GM21423 (cell line): ENCODE results near the gene FOXK2.

ENCODE experiments used
- ATAC-seq: cut with Tn5 transposase; IDR thresholded peaks from one replicate; pipeline ENCODE4 v1.9.1; 2021; ENCODE audit warnings: mild to moderate bottlenecking, moderate library complexity; ENCODE audit not compliant: unreplicated experiment

FOXK2 gene

GRCh38 chr17:82518826-82519810 is at the start of gene FOXK2:
TSS of gene FOXK2 (plus strand) at chr17:82519732. CDS start at chr17:82519889, 157 bp downstream.
- ATAC-seq, result peak; percentile 91

GRCh38 chr17:82470065-82470464 is 49.5 kb upstream of the FOXK2 start:
- no peak for ATAC-seq

GRCh38 chr17:82474223-82475010 is 45.1 kb upstream of the FOXK2 start:
- ATAC-seq, result no peak

DNA sequence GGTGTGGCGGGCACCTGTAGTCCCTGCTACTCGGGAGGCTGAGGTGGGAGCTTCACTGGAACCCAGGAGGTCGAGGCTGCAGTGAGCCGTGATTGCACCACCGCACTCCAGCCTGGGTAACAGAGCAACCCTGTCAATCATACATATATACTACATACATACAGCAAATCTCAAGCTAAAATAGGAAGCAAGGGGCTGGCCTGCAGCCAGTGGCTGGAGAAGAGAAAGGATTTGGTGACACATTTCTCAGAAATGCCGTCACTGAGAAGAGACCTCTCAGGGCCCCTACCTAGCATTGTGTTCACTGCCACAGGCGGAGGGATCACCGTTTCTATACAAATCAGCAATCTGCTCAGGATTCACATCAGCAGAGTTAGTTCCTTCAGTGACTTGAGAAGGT is 44.1 kb upstream of the FOXK2 start:
- no peak for ATAC-seq

- ATAC-seq, result no peak
Measured at GRCh38 chr17:82477934-82478333, 41.6 kb upstream of the FOXK2 start.

DNA sequence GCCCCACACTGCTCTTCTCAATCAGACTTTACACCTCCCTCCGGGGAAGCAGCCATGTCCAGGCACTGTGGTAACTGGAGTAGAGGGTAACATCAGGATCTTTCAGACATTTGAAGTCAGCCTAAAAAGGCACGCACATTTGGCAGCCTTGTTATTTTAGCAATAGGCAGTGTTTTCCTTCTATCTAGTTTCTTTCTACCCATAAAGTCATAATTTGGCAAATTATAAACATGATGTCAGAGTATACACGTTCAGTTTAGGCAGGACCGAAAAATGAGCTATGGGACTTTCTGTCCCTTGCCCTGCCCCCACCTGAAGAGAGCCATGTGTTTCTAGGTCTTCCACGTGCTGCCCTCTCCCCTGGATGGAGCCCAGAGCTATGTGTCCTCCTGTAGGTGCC is 39.9 kb upstream of the FOXK2 start:
- ATAC-seq, result no peak

- no peak for ATAC-seq
Measured at GRCh38 chr17:82480318-82480717, 39.2 kb upstream of the FOXK2 start.

- ATAC-seq, result no peak
Measured at GRCh38 chr17:82483204-82483660, 36.3 kb upstream of the FOXK2 start.

DNA sequence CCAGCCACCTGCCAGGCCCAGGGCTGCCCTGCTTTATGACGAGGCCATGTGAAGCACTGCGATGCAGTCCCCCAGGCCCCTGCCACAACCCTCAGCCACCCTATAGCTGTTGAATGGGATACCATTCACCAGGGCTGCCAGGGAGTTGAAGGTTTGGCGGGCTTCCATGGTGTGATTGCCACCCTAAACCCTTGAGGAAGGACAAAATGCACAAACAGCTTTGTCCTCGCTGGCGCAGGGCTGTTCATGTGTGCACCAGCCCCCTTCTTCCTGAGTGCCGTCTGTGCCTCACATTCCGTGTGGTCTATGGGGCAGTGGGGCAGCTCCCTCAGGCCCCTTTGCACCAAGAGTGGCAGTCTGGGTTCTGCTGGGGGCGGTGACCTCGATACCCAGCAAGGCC is 35.7 kb upstream of the FOXK2 start:
- no peak for ATAC-seq

- no peak for ATAC-seq
Measured at GRCh38 chr17:82486231-82487094, 33.1 kb upstream of the FOXK2 start.

GRCh38 chr17:82487910-82488309 is 31.6 kb upstream of the FOXK2 start:
- ATAC-seq, result no peak

DNA sequence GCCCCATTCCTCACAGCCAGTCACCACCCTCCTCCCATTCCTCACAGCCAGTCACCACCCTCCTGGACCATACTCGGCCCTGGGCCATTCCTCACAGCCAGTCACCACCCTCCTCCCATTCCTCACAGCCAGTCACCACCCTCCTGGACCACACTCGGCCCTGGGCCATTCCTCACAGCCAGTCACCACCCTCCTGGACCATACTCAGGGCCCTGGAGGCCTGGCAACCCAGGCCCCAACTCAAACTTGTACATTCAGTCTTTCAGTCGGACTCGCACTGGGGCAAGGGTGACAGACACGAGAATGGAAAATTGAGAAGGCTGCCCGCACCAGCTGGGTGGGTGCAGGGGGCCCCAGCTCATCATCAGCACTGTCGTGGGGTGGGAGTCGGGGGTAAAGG is 30.4 kb upstream of the FOXK2 start:
- ATAC-seq, result no peak

- ATAC-seq, result no peak
Measured at GRCh38 chr17:82489851-82490511, 29.6 kb upstream of the FOXK2 start.

DNA sequence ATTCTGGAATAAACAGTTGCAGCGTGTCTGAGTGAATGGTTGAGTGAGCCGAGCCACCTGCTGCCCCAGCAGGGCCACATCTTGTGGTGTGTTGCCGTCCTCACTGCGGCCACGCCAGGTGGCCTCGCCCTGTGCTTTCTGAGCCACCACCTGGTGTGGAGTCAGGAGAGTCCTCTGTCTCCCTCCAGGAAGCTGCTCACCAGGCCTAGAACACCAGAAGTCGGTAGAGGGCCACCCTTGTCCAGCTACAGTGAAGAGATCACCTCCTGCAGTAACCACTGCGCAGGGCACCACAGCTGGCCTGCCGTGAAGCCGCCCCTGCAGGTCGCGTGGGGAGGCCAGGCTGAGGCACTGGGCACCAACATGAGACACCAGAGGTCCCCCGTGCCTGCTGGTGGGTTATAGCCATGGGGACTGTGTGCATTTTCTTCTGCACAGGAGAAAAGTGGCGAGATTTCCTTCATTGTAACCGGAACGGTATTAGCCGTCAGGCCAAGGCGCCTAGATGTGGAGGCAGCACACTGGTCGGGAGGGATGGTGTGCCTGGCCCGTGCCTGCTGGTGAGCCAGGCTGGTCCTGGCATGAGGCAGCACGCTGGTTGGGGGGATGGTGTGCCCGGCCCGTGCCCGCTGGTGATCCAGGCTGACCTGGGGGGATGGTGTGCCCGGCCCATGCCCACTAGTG is 28.9 kb upstream of the FOXK2 start:
- ATAC-seq, result no peak

GRCh38 chr17:82491196-82491530 is 28.4 kb upstream of the FOXK2 start:
- ATAC-seq, result no peak

DNA sequence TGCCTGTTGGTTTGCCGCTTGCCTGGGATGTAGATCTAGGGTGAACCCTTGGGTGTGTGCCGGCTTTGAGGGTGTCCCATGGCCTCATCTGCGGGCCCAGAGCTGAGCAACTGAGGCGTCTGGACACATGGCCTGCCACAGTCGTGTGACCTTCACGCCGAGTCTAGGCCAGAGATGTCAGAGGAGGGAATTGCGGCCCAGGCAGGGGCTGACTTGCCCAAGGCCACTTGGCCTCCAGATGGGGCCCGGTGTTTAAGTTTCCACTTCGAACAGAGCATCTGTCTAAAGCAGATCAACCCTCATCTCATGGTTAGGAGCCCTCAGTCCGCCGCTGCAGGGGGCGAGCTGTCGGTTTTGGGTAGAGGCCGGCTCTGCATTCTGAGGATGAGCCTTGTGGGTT is 28.0 kb upstream of the FOXK2 start:
- no peak for ATAC-seq

GRCh38 chr17:82492643-82493225 is 26.8 kb upstream of the FOXK2 start:
- ATAC-seq, result no peak

- no peak for ATAC-seq
Measured at GRCh38 chr17:82493226-82493781, 26.2 kb upstream of the FOXK2 start.
